Large intestine (tissue), 3 donors: Measurements from ENCODE around the gene COL18A1. TPM values are rescaled to one million over a fixed set of nuclear protein-coding genes. Genes with fewer than 3 reads are reported as not detected.

Experiments
- DNase-seq, 2 donors: peaks; one replicate each; pipeline versions ENCODE4 v3.0.0 to v3.0.0-alpha.2; 2013
- H3K27ac ChIP-seq: one replicate; pipeline ENCODE4 v1.5.1; 2013; ENCODE audit warnings: low read length
- H3K27me3 ChIP-seq: 2 replicates; pipeline ENCODE4 v1.6.1; 2013; ENCODE audit warnings: low read length; ENCODE audit not compliant: control insufficient read depth, insufficient read depth
- H3K36me3 ChIP-seq: 2 replicates; pipeline ENCODE4 v1.6.1; 2013; ENCODE audit warnings: low read length; ENCODE audit not compliant: control insufficient read depth, insufficient read depth
- H3K4me1 ChIP-seq: one replicate; pipeline ENCODE4 v1.6.1; 2013; ENCODE audit warnings: low read length; ENCODE audit not compliant: control insufficient read depth, insufficient read depth
- H3K4me3 ChIP-seq: one replicate; pipeline ENCODE4 v1.5.1; 2013; ENCODE audit warnings: low read length
- H3K9me3 ChIP-seq: one replicate; pipeline ENCODE4 v1.6.1; 2013; ENCODE audit warnings: mild to moderate bottlenecking, low read depth, low read length, moderate library complexity; ENCODE audit not compliant: control insufficient read depth
- WGBS: methylation state at CpG from one replicate; pipeline ENCODE4 v1.1.5; 2013; ENCODE audit warnings: low lambda C conversion rate; ENCODE audit not compliant: insufficient coverage; 5-methylcytosine and 5-hydroxymethylcytosine counted together
- polyA plus RNA-seq: library from polyadenylated mRNA; unstranded; fragments of 120-200 nt; gene quantifications from one replicate; pipeline ENCODE4 v1.2.1, GENCODE V29; 2013

Gene COL18A1
- polyA plus RNA-seq, 1 donor = 44.4 TPM

- Histone ChIP-seq H3K27me3 (no peaks in the 10 kb centered on the region), H3K36me3 (no peaks in the 10 kb centered on the region), H3K27ac (no peak overlapping the region), H3K9me3 (no peaks in the 10 kb centered on the region), H3K4me1 (no peaks in the 10 kb centered on the region), H3K4me3 (no peak overlapping the region)
- DNase-seq = no peak
- 100% methylated on average over 3 of the region's 9 CpGs for WGBS
These were observed 40.4 kb downstream of the COL18A1 start for GRCh38 chr21:45445369-45445768.

- Histone ChIP-seq H3K4me3 (no peak overlapping the region), H3K27ac (no peak overlapping the region), H3K4me1 (no peaks in the 10 kb centered on the region), H3K9me3 (no peaks in the 10 kb centered on the region), H3K36me3 (no peaks in the 10 kb centered on the region), H3K27me3 (no peaks in the 10 kb centered on the region)
- DNase-seq = no peak
- WGBS = 95% methylated on average over 4 of the region's 8 CpGs
These were observed 42.9 kb downstream of the COL18A1 start for GRCh38 chr21:45447821-45448220.

GRCh38 chr21:45448283-45448809 lies 43.4 kb downstream of the COL18A1 start:
- no CpG with 5 or more reads among the region's 20 CpGs for WGBS
- Histone ChIP-seq H3K27me3 (no peaks in the 10 kb centered on the region), H3K4me3 (no peak overlapping the region), H3K27ac (no peak overlapping the region), H3K9me3 (no peaks in the 10 kb centered on the region), H3K36me3 (no peaks in the 10 kb centered on the region), H3K4me1 (no peaks in the 10 kb centered on the region)
- no peak for DNase-seq

DNA sequence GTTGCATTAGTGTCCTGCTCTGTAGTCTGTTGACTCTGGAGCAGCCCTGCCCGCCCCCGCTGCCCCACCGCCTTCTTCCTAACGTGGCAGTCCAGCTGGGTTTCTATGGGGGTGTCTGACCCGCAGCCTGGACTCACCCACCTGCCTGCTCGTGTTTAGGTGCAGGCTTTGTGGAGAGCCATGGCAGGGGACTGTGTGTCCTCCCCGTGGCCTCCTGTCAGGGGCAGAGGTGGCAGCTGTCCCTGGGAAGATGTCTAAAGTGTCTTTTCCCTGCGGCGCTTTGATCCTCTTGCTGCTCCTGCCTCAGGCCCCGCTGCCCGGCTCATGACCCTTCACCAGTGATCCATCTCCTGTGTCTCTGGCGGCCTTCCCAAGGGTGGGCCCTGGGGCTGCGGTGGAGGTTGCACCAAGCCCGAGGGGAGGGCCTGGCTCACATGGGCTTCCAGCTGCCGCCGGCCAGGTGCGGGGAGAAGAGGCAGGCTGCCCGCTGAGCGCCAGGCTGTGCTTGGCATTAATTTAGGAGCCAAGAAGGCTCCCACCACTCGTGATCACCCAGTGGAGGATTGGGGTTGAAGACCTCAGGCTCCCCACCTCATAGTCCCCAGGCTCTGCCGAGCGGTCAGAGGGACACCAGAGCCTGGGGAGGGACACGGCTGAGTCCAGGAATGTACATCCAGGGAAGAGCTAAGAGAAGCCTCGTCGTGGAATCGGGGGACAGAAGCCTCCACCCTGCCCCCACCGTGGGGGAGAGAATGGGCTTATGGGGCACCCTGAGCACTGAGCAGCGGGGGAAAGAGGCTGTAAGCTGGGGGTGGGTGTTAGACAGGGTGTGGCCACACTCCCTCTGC lies 44.1 kb downstream of the COL18A1 start:
- H3K9me3 ChIP-seq = no peaks in the 10 kb centered on the region
- no peak overlapping the region for H3K4me3 ChIP-seq
- H3K4me1 ChIP-seq = no peaks in the 10 kb centered on the region
- H3K27me3 ChIP-seq = no peaks in the 10 kb centered on the region
- no peak for DNase-seq
- no peaks in the 10 kb centered on the region for H3K36me3 ChIP-seq
- no peak overlapping the region for H3K27ac ChIP-seq
- WGBS = no CpG with 5 or more reads among the region's 28 CpGs

DNA sequence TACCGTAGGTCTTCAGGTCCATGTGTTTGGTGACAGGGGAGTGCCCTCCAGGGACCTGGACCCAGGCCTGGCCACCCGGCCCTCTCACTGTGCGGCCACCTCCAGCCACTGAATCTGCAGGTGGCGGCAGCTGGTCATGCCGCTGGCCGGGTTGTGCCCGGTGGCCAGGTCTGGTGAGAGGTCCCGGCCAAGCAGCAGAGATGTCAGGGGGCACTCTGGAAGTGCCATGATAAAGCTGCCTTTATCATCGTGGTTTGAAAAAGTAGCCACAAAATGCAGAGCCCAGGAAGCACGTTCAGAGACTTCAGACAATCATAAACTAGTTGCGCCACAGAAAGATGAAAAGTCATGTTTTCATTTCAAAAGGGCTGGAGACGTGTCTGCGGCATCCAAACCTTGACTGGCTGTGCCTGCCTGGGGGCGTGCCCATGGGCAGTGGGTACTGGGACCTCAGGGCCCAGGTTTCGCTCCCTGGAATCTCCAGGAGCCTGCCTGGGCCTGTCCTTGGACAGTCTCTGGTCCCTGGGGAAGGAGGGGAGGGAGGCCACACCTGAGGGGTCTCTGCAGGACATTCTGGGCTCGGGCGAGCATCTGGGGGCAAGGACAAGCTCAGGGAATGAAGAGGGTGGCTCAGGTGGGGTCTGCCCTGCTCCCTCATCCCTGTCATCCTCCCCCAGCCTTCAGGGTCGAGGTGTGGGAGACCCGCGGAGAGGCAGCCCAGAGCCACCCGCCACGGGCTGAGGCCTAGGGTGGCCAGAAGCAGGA lies 44.9 kb downstream of the COL18A1 start:
- WGBS = 100% methylated on average over 2 of the region's 22 CpGs
- no peaks in the 10 kb centered on the region for H3K9me3 ChIP-seq
- no peak overlapping the region for H3K27ac ChIP-seq
- H3K4me3 ChIP-seq = no peak overlapping the region
- no peaks in the 10 kb centered on the region for H3K4me1 ChIP-seq
- no peak for DNase-seq
- H3K27me3 ChIP-seq = no peaks in the 10 kb centered on the region
- no peaks in the 10 kb centered on the region for H3K36me3 ChIP-seq

DNA sequence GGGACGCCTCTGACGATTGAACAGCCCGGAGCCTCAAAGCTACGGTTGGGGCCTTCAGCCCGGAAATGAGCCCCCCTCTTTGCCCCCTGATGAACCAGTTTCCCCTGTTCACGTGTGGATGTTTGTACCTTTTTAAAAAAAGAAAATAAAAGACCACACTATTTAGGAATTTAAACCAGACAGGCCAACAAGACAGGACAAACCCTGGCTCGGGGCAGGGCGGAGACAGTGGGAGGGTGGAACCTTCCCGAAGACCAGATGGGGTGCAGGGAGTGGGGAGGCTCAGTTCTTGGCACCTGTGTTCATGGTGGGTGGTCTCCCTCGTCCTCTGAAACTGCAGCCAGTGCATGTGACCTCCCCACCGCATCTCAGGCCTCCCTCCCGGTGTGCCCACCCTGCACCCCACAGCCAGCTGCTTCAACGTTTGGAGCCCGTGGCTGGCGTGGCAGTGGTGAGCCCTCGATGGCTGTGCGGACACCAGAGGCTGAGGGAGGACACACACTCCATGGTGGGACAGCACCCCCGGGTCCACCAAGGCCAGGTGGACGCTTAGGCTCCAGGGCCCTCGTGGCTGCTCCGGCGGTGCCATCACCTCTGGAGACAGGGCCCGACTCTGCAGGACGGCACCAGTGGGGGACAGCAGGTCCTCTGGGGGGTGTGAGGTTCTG lies 45.6 kb downstream of the COL18A1 start:
- Histone ChIP-seq H3K36me3 (no peaks in the 10 kb centered on the region), H3K27ac (no peak overlapping the region), H3K9me3 (no peaks in the 10 kb centered on the region), H3K27me3 (no peaks in the 10 kb centered on the region), H3K4me1 (no peaks in the 10 kb centered on the region), H3K4me3 (no peak overlapping the region)
- no CpG with 5 or more reads among the region's 24 CpGs for WGBS
- DNase-seq = no peak

DNA sequence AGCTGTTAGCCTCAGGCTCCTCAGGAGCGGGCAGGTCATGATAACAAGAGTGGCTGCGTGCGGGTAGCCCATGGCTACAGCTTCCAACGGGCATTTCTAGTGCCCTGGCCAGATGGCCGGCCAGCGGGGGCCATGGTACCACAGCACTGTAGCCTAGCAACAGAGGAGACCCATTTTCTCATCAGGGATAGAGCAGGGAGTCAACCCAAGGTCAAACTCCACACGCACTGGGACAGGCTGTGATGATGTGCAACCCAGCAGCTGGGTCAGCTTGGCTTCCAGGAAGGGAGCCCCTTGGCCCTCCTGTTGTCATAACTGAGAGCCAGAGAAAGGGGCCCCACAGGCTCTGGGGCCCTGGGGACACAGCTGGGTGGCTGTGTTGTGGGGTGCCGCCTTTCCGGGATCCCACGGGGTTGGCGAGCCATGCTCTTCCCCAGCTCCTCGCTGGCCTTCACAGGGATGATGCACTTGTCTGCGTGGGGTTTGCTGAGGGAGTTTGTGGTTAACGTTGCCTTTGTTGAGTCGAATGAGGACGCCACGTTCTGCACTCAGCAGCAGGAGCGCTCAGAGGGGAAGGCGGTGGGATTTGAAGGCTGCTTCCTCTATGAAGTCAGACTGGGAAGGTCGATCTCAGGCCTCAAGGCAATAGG lies 46.3 kb downstream of the COL18A1 start:
- WGBS = no CpG with 5 or more reads among the region's 20 CpGs
- Histone ChIP-seq H3K36me3 (no peaks in the 10 kb centered on the region), H3K9me3 (no peaks in the 10 kb centered on the region), H3K4me3 (no peak overlapping the region), H3K4me1 (no peaks in the 10 kb centered on the region), H3K27ac (no peak overlapping the region), H3K27me3 (no peaks in the 10 kb centered on the region)
- DNase-seq = no peak

- Histone ChIP-seq H3K36me3 (no peaks in the 10 kb centered on the region), H3K27me3 (no peaks in the 10 kb centered on the region), H3K27ac (no peak overlapping the region), H3K9me3 (no peaks in the 10 kb centered on the region), H3K4me3 (no peak overlapping the region), H3K4me1 (no peaks in the 10 kb centered on the region)
- DNase-seq = no peak
- WGBS = no CpG with 5 or more reads among the region's 12 CpGs
These were observed 46.8 kb downstream of the COL18A1 start for GRCh38 chr21:45451771-45452182.

DNA sequence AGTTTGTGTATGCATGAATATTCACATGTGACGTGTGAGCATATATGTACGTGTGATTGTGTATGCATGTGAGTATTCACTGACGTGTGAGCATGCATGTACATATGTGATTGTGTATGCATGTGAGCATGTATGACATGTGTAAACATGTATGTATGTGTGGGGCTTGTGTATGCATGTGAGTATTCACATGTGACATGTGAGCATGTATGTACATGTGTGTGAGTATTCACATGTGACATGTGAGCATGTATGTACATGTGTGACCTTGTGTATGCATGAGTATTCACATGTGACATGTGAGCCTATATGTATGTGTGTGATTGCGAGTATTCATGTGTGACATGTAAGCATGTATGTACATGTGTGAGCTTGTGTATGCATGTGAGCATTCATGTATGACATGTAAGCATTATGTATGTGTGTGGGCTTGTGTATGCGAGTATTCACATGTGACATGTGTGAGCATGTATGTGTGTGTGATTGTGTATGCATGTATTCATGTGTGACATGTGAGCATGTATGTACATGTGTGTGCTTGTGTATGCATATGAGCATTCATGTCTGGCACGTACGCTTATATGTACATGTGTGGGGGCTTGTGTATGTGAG lies 47.8 kb downstream of the COL18A1 start:
- Histone ChIP-seq H3K36me3 (no peaks in the 10 kb centered on the region), H3K27me3 (no peaks in the 10 kb centered on the region), H3K4me1 (no peaks in the 10 kb centered on the region), H3K9me3 (no peaks in the 10 kb centered on the region), H3K4me3 (no peak overlapping the region), H3K27ac (no peak overlapping the region)
- no CpG with 5 or more reads among the region's 7 CpGs for WGBS
- no peak for DNase-seq
